ENCODE results near the gene FPGT. TPM values are rescaled to one million over a fixed set of nuclear protein-coding genes. Genes with fewer than 3 reads are reported as not detected.
"Not testable (repeated sequence)": the region's sequence is repeated elsewhere in the genome, so short reads cannot be mapped to it uniquely, and the experiment has no call there.

The FPGT gene
- 12.3 and 16.5 TPM in 2 replicates for total RNA-seq (2014; rRNA removed; shearing (Covaris generic))

DNA sequence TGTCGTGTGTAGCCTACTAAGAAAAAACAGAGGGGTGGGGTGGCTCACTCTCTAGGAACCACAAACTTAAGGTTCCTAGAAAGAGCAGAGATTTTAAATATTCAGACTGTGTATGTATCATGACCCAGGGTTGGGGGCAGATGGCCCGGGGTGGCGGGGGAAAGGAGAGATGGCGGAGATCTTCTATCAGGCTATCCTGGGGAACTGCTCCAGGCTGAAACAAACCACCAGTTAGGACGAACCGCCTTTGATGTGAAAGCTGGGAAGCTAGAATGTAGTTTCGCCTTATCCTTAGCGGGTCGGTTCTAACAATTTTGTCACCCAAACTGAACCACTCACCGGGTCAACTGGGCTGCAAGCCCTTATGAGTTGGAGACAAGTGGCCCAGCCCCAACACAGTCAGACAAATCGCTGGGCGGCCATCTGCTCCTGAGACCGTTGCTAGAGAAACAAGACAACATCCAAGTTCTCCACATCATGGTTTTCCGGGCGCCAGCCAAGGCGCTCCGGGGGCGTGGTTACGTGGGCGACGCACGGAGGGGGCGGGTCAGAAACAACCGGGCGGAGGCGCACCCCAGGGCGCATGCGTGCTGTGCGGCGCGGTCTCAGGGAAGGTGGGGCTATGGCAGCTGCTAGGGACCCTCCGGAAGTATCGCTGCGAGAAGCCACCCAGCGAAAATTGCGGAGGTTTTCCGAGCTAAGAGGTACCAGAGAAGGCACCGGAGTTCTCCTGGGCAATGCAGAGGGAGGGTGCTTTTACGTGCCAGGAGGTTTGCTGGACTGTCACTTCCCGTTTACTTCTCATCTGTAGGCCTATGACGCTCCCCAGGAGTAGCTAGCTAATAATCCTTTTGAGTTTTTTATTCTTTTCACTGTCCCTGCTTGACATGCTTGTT lies at the start of gene FPGT, which contains the start of gene LRRIQ3:
FPGT (plus strand) TSS at position 586 of the 896 bp plus-strand sequence; CDS start at position 623, 37 bp downstream.
LRRIQ3 (minus strand) TSS at position 520 of the 896 bp plus-strand sequence. CDS start 14,492 bp downstream, outside the sequence.
- peak; percentile 95 for DNase-seq (ENCODE audit: low read depth)

DNA sequence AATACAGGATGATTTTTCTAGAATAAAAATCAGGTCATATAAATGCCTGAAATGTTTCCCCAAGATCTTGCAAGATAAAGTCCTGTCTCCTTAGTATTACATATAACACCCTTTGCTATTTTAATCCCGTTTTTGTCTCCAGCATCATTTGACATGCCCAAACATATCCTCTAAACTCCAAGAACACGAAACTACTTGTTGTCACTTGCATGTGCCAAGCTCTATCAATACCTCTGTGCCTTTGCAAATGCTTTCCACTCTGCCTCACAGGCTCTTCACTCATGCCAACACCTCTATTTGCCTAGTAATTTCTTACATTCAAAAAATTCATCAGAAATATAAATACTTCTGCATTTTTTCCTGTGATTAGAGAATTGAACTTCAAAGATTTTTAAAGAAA lies 38.0 kb upstream of the FPGT start:
- no peak for DNase-seq (ENCODE audit: low read depth)

DNA sequence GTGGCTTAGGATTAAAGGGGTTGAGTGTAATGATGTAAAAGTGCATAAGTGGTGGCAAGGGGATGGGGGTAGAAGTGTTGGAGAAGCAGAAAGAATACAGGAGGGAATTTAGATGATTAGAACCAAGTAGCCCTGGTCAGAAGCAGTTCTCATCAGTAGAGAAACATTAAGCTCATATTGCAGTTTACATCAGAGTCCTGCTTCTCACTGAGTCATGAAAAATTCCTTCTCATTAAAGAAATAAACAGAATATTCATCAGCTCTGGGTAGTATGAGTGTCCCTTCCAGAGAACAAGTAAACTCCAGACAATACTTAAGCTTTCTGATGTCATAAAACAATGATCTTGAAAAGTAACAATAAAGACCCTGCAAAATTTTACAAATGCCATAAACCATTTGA lies 36.5 kb upstream of the FPGT start:
- DNase-seq (ENCODE audit: low read depth): peak; percentile 0

DNA sequence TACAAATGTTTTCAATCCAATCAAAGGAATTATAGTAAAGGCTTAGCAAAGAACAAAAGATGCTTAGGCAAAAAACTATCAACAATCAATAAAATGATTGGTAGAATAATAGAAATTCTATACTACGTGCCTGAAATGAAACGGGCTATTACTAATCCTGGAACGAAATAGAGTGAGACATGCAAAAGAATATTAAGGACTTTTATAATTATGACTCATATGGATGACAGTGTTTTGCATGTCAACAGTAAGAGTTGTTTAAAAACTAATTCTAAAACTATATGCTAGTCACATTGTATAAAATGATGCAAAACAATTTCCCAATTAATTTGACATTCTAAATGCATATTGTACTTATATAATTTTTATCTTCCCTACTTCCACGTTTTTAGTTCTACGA lies 35.7 kb upstream of the FPGT start:
- no peak for DNase-seq (ENCODE audit: low read depth)

DNA sequence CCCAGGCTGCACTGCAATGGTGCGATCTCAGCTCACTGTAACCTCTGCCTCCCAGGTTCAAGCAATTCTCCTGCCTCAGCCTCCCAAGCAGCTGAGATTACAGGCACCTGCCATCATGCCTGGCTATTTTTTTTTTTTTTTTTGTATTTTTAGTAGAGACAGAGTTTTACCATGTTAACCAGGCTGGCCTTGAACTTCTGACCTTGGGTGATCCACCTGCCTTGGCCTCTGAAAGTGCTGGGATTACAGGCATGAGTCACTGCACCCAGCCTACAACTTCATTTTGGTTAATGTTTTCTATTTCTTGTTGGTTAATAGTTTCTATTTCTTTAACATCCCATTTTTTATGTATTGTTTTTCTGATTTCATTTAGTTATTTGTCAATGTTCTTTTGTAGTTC lies 23.6 kb upstream of the FPGT start:
- DNase-seq (ENCODE audit: low read depth): not testable (repeated sequence)

DNA sequence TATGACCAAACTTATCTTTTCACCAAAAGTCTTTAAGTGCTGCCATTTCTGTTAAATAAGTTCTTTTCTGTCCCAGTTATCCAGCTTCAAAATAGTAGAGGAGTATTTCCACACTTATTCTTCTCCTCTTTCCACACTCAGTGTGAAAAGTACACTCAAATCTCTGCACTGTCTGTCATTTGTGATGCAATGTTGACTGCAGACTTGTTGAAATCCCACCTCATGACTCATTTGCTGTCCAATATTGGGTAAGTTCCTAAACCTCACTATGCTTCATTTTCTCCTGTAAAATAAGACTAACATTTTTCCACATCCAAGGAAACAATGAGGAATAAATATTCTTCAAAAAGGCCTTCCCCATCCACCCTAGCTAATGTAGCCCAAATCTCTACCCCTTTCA lies 17.6 kb upstream of the FPGT start:
- DNase-seq (ENCODE audit: low read depth): no peak

DNA sequence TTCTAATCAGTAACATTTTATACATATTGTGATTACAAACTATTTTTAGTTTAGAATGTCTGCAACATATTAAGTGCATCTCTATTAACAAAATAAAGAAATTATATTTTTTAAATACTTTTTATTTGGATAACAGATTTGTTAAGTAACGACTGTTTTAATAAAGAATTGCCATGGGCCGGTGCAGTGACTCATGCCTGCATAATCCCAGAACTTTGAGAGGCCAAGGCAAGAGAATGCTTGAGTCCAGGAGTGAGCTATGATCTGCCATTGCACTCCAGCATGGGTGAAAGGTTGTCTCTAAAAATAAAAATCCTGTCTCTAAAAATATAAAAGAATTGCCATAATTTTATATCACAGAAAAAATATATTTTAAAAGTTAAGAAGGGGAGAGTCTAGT lies 4.1 kb upstream of the FPGT start:
- DNase-seq (ENCODE audit: low read depth): peak; percentile 33

DNA sequence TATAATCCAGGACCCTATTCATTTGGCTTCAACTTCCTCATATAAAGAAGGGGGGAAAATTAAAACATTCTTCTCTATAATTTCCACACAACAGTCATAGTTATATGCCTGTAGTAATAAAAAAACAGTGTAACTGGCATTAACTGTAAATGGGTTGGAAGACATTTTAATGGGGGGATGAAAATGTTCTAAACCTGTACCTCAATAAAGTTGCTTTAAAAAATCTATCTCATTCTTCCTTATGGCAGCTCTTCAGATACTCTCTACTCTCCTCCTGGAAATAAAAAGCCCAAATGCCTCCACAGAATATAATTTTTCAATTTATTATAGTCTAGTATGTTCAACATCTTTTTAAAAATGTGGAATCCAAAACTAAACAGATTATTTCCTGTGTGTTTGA lies 2.7 kb upstream of the FPGT start:
- DNase-seq (ENCODE audit: low read depth): no peak

DNA sequence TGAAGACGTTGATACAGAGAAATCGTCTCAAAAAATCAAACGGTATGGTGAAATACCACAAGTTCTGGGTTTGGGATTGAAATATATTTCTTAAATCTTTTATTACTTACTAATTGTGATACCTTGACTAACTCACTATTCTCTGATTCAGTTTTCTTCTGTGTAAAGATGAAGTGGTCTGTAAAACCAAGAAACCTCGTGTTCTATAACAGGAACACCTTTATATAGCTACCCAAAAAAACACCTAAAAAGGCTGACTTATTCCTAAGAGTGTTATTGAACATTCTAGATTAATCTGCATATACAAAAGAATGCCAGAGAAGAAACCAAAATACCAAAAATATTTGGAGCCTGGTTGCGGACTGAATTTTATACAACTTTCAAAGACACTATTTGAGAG lies 787 bp upstream of the FPGT start:
- no peak for DNase-seq (ENCODE audit: low read depth)

DNA sequence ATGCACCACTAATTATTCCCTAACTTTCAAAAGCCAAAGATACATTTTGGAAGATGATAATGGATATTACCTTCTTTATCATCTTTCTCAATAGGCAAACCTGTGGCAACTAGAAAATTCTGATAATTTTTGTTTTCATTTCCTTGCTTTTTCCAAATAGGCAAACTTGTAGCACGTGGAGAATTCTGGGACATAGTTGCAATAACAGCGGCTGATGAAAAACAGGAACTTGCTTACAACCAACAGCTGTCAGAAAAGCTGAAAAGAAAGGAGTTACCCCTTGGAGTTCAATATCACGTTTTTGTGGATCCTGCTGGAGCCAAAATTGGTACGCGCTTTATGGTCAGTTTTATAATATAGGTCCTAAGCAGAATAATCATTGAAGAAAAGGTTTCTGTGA lies 1.5 kb downstream of the FPGT start:
- no peak for DNase-seq (ENCODE audit: low read depth)

DNA sequence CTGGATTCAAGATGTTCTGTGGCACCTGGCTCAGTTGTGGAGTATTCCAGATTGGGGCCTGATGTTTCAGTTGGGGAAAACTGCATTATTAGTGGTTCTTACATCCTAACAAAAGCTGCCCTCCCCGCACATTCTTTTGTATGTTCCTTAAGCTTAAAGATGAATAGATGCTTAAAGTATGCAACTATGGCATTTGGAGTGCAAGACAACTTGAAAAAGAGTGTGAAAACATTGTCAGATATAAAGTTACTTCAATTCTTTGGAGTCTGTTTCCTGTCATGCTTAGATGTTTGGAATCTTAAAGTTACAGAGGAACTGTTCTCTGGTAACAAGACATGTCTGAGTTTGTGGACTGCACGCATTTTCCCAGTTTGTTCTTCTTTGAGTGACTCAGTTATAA lies 7.2 kb downstream of the FPGT start:
- no peak for DNase-seq (ENCODE audit: low read depth)

DNA sequence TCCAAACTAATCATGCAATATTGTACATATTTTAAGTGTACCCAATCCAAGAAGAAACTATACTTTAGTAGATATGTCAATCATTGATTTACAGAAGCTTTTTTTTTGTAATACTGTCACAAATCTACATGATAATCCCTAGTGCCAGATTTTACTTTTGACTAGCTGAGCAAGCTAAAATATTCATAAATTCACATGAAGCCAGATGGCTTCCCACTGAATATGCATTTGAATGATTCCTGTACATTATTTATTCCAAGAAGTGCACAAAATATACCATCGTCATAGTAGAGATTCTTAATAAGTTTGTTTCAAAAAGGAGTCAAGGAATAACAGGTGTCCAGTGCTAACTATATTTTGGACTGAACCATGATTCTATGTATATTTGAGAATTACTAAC lies 17.2 kb downstream of the FPGT start:
- DNase-seq (ENCODE audit: low read depth): no peak

DNA sequence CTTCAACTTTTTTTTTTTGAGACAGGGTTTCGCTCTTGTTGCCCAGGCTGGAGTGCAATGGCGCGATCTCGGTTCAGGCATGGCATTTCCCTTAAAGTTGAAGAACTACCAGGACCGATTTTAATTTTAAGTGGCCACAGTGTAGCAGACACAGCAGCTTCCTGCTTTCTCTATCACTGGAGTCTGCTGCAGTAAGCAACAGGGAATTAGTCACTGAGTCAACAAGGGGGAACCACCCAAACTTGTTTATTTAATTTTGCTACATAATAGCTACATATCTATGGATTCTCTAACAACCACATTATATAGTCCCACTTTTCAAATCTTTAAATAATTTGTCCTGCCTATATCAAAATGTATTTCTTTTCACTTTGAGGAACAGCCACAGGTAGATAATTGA lies 24.7 kb downstream of the FPGT start:
- DNase-seq (ENCODE audit: low read depth): no peak

DNA sequence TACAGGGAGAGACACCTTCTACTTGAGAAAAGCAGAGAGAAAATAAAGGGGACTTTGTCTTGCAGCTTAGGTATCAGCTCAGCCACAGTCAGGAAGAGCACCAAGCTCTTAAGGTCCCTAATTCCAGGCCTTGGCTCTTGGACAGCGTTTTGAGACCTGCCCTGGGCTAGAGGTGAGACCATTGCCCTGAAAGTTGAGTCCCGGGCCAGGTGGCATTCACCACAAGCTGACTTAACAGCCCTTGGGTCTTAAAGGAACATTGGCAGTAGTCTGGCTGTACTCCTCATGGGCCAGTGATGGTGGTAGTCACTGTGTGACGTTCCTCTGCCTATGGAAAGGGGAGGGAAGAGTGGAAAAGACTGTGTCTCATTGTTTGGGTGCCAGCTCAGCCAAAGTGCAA lies 25.4 kb downstream of the FPGT start:
- DNase-seq (ENCODE audit: low read depth): no peak

DNA sequence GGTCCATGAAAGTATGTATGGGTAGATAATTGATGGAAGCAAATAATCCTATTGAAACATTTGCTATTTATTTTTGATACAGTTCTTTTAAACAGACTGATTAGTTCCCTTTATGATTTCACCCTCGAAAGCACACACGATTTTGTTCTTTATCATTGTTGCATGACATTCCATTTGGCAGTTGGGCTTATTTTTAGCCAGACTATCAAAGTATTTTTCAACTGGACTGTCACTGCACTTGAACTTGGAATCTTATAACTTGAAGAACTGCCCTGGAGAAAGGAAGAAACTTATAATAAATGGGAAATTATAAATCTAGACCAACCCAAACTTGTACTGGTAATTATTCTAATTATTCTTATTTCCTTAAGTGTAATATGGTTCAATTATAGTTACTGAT lies 37.1 kb downstream of the FPGT start, which contains the start of gene TNNI3K:
TNNI3K (plus strand) TSS at position 235 of the 400 bp plus-strand sequence; CDS start at position 300, 65 bp downstream.
- no peak for DNase-seq (ENCODE audit: low read depth)

DNA sequence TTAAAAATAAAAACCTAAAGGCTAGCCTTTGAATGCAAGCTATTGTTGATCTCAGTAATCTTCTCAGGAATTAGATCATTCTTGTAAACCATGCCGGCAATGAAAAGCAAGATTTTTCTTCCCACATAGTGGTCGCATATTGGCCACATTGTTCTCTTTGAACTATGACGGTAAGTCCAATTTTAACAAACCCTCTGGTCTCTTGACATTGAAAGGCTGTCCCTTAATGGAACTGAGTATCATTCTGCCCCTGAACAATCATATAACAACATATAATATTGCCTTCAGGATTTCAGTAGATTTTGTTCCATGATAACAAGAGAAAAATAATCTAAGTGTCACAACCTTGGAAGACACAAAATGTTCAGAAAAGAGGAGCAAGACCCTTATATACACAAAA lies 38.4 kb downstream of the FPGT start:
- no peak for DNase-seq (ENCODE audit: low read depth)

DNA sequence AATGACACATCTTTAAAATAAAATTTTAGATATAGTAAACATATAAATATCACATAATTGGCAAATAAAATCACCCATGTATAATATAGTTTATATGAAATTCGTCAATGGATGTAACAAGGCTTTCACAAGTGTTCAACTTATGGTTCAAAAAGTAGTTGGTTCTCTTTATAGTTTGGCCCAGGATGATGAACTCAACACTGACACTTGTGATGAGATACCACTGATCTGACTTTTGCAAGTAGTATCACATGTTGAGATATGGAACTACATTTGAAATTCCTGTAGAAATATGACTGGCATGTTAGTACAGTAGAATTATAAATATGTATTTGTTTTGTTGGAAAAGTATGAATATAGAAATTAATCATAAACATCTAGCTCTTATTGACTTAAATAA lies 39.0 kb downstream of the FPGT start:
- DNase-seq (ENCODE audit: low read depth): no peak

DNA sequence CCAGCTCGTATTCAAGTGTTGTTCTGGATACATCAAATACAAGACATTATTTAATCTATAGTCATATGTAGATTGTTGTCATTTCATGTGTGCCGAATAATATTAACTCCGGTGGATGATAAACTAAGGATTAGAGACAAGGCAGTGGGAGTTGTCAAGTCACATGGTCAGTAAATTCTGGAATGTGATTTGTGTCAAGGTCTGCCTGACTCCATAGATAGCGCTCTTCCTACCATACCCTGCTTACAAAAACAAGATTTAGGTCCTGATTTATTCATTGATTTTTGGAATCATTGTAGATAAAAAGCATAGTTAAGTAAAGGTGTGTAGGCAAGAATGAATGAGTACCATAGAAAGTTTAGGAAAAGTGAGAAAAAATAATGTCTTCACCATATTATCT lies 39.7 kb downstream of the FPGT start:
- DNase-seq (ENCODE audit: low read depth): no peak

DNA sequence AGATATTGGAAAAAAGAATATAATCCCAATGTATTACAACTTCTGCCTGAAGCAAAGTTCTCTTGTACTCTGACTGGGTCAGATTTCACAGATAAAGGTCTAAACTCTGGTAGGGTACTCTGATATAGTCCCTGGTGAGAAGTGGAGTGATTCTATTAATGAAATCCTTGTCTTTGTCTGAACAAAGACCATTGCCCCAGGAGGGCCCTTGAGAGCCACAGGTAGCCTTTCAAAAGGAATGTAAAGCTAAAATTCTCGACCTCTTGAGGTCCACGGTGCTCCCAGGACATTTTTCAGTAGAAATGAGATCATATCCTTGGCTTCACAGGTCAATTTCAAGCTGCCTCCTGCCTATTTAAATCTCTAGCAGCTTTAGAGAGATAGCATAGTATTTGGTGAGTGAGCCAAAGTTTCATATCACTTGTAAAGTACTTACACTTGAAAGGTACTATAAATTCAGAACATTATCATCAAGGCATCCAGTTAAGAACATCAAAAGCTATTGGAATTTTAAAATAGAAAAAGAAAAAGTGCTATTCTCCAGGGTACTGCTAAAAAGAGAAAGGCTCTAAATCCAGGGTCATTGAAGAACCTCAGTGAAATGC lies 47.2 kb downstream of the FPGT start:
- no peak for DNase-seq (ENCODE audit: low read depth)

DNA sequence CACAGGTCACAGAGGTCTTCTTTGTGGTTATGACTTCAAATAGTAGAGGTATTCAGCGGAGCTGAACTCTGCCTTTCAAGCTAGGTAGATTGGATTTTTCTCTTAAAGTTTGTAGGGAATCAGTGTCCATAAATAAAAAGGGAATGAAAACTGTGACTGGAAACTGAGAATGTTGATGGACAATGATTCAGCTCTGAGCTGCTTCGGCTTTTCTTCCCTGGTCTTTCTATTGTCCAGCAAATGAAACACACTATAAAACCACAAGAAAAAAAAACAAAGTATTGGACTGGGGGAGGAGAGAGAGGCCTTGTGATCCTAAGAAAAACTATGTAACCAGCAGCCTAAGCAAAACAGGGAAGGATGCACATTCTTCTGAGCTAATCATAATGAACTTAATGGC lies 48.3 kb downstream of the FPGT start:
- peak; percentile 10 for DNase-seq (ENCODE audit: low read depth)

DNA sequence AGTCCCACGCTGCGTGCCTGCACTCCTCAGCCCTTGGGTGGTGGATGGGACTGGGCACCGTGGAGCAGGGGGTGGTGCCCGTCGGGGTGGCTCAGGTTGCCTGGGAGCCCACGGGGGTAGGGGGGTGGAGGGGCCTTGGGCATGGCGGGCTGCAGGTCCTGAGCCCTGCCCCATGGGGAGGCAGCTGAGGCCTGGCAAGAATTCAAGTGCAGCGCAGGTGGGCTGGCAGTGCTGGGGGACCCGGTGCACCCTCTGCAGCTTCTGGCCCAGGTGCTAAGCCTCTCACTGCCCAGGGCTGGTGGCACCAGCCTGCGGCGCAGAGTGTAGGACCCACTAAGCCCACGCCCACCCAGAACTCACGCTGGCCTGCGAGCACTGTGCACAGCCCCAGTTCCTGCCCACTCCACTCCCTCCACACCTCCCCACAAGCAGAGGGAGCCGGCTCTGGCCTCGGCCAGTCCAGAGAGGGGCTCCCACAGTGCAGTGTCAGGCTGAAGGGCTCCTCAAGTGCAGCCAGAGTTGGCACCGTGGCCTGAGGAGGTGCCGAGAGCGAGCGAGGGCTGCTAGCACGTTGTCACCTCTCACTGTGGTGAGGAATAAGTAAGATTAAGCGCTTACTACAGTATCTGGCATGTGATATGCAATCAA lies 50.0 kb downstream of the FPGT start:
- DNase-seq (ENCODE audit: low read depth): no peak

DNA sequence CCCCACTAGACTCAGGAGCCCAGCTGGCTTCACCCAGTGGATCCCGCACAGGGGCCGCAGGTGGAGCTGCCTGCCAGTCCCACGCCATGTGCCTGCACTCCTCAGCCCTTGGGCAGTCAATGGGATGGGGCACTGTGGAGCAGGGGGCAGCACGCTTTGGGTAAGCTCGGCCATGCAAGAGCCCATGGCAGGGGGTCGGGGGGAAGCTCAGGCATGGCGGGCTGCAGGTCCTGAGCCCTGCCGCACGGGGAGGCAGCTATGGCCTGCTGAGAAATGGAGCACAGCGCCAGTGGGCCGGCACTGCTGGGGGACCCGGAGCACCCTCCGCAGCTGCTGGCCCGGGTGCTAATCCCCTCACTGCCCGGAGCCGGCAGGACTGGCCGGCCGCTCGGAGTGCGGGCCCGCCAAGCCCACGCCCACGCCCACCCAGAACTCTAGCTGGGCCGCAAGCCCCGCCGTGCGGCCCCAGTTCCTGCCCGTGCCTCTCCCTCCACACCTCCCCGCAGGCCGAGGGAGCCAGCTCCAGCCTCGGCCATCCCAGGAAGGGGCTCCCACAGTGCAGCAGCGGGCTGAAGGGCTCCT lies 55.3 kb downstream of the FPGT start:
- DNase-seq (ENCODE audit: low read depth): not testable (repeated sequence)
